ENCODE measurements around the gene FCRL2. TPM values are rescaled to one million over a fixed set of nuclear protein-coding genes. Genes with fewer than 3 reads are reported as not detected.

The FCRL2 gene
- total RNA-seq, 1 experiment from 2014 or later: not detected

DNA sequence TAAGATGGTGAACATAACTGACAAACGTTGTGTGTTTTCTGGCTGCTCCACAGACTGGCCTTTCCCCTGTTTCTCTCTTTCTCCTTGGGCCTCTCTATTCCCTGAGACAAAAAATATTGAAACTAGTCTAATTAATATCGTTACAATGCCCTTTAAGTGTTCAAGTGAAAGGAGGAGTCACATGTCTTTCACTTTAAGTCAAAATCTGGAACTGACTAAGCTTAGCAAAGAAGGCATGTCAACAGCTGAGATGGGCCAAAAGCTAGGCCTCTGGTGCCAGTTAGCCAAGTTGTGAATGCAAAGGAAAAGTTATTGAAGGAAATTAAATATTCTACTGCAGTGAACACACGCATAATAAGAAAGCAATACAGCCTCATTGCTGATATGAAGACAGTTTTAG, 44.2 kb downstream of the FCRL2 start:
- intact Hi-C loops (cut with micrococcal nuclease; ENCODE audit: unreplicated experiment): no loop called here
- CTCF ChIA-PET: no interaction called here
- no peaks in the 10 kb centered on the region for H3K79me2 ChIP-seq (ENCODE audit: low read depth)
- H3K27ac ChIP-seq: no peak overlapping the region
- no peaks in the 10 kb centered on the region for H3K4me1 ChIP-seq (replicated peaks; ENCODE audit: insufficient read depth)
- TF ChIP-seq EZH2 (IDR thresholded peaks at IDR 0.05; ENCODE audit: low read depth): no peak
- no peaks in the 10 kb centered on the region for H3K36me3 ChIP-seq (ENCODE audit: low read depth)
- H3K9me3 ChIP-seq (ENCODE audit: insufficient read depth, low read depth): no peaks in the 10 kb centered on the region
- no peak overlapping the region for H3K4me2 ChIP-seq
- H3K4me3 ChIP-seq: no peak overlapping the region
- no peaks in the 10 kb centered on the region for H4K20me1 ChIP-seq (ENCODE audit: insufficient read depth)
- no peak overlapping the region for H2AFZ ChIP-seq
- H3F3A ChIP-seq (ENCODE audit: insufficient read depth, low read depth): no peaks in the 10 kb centered on the region
- POLR2A ChIA-PET (ENCODE audit: unreplicated experiment): no interaction called here
- 0 out of 2 replicates have a peak, but pooled peaks cover 3% of the 10 kb centered on the region for H3K27me3 ChIP-seq (ENCODE audit: insufficient read depth, low read depth)
- no peak for DNase-seq
- no TSS peak for BruUV-seq (replicated peaks)
- H3K9me2 ChIP-seq (ENCODE audit: insufficient read depth): no peaks in the 10 kb centered on the region

DNA sequence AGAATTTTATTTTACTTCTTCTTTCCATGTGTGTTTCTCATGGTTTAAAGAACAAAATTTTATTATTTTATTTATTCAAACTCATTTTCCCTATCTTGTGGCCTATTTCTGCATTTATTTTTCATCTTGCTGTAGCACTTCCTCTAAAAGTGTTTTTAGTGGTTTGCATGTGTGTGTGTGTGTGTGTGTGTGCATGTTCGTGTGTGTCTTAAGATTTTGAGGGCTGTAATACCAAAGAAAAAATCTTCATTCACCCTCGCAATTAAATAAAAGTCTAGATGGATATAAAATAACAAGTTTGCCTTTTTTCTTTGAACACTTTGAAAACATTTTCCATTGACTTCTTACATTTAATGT, 51.7 kb downstream of the FCRL2 start:
- H3K4me2 ChIP-seq: no peak overlapping the region
- no peaks in the 10 kb centered on the region for H3K9me3 ChIP-seq (ENCODE audit: insufficient read depth, low read depth)
- no peaks in the 10 kb centered on the region for H3K36me3 ChIP-seq (ENCODE audit: low read depth)
- H3K27ac ChIP-seq: no peak overlapping the region
- TF ChIP-seq, protein P1, sequence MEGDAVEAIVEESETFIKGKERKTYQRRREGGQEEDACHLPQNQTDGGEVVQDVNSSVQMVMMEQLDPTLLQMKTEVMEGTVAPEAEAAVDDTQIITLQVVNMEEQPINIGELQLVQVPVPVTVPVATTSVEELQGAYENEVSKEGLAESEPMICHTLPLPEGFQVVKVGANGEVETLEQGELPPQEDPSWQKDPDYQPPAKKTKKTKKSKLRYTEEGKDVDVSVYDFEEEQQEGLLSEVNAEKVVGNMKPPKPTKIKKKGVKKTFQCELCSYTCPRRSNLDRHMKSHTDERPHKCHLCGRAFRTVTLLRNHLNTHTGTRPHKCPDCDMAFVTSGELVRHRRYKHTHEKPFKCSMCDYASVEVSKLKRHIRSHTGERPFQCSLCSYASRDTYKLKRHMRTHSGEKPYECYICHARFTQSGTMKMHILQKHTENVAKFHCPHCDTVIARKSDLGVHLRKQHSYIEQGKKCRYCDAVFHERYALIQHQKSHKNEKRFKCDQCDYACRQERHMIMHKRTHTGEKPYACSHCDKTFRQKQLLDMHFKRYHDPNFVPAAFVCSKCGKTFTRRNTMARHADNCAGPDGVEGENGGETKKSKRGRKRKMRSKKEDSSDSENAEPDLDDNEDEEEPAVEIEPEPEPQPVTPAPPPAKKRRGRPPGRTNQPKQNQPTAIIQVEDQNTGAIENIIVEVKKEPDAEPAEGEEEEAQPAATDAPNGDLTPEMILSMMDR (conservative IDR thresholded peaks at IDR 0.05): no peak
- no peak for TF ChIP-seq EZH2 (IDR thresholded peaks at IDR 0.05; ENCODE audit: low read depth)
- intact Hi-C loops (cut with micrococcal nuclease; ENCODE audit: unreplicated experiment): no loop called here
- no TSS peak for BruUV-seq (replicated peaks)
- ChIA-PET POLR2A (ENCODE audit: unreplicated experiment) (no interaction called here), CTCF (no interaction called here)
- H3K9me2 ChIP-seq (ENCODE audit: insufficient read depth): no peaks in the 10 kb centered on the region
- peaks cover 9% of the 10 kb centered on the region; the same call in 1 of the 2 replicates for H3K27me3 ChIP-seq (ENCODE audit: insufficient read depth, low read depth)
- no peaks in the 10 kb centered on the region for H3K4me1 ChIP-seq (replicated peaks; ENCODE audit: insufficient read depth)
- H4K20me1 ChIP-seq (ENCODE audit: insufficient read depth): no peaks in the 10 kb centered on the region
- no peak for DNase-seq
- H3K79me2 ChIP-seq (ENCODE audit: low read depth): no peaks in the 10 kb centered on the region
- H3K4me3 ChIP-seq: no peak overlapping the region
- no peak overlapping the region for H2AFZ ChIP-seq
- no peaks in the 10 kb centered on the region for H3F3A ChIP-seq (ENCODE audit: insufficient read depth, low read depth)

DNA sequence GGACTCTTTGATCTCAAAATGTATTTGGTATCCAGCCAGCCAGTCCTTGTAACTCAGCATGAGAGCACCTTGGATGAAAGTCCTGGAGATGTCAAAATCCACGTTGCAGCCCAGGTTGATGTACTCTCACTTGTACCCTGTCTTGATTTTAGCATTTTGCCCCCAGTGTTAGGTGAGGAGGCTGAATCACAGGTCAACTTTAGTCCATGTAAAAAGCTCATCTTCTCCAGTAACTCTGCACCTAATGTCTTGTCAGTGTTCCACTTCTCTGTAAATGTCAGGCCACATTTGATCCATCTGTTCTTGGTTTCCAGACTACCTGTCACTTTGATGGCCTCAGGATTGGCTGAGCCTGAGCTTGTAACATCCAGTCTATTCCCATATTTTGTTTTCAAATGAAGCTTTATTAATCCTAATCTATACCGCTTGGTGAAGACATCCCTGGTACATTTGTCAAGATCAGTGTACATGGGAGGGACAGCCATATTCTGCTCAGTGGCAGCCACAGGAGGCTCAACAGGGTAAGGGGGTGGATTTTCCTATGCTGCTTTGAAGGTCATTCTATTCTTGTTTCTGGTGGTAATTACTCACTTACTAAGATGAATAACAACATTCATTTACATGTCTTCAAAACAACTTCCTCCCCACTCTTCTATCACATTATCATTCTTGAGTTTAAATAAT, 52.3 kb downstream of the FCRL2 start:
- Histone ChIP-seq H4K20me1 (ENCODE audit: insufficient read depth) (no peaks in the 10 kb centered on the region), H3K27me3 (ENCODE audit: insufficient read depth, low read depth) (peaks cover 9% of the 10 kb centered on the region; the same call in 1 of the 2 replicates), H3K36me3 (ENCODE audit: low read depth) (no peaks in the 10 kb centered on the region), H3K4me3 (no peak overlapping the region), H3K4me1 (replicated peaks; ENCODE audit: insufficient read depth) (no peaks in the 10 kb centered on the region), H3K4me2 (no peak overlapping the region), H2AFZ (no peak overlapping the region), H3K79me2 (ENCODE audit: low read depth) (no peaks in the 10 kb centered on the region), H3K27ac (no peak overlapping the region), H3K9me2 (ENCODE audit: insufficient read depth) (no peaks in the 10 kb centered on the region), H3F3A (ENCODE audit: insufficient read depth, low read depth) (no peaks in the 10 kb centered on the region), H3K9me3 (ENCODE audit: insufficient read depth, low read depth) (no peaks in the 10 kb centered on the region)
- DNase-seq: no peak
- POLR2A ChIA-PET (ENCODE audit: unreplicated experiment): no interaction called here
- CTCF ChIA-PET: no interaction called here
- TF ChIP-seq, protein P1 (conservative IDR thresholded peaks at IDR 0.05): no peak
- TF ChIP-seq EZH2 (IDR thresholded peaks at IDR 0.05; ENCODE audit: low read depth): no peak
- no TSS peak for BruUV-seq (replicated peaks)
- intact Hi-C loops (cut with micrococcal nuclease; ENCODE audit: unreplicated experiment): no loop called here

DNA sequence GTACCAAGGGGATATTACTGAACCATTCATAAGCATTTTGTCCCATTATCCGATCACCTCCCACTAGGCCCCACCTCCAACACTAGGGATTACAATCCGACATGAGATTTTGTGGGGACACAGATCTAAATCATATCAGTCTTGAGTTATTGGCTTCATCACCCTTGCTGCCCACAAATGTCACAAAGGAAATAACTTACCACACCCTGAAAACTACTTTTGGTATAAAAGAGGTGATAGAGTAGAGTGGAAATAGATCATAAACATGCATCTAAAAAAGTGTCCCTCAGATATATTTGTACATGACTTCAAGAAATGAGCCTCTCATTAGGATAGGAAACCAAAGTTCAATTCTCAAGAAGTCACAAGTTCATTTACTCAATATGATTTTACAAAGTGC, 53.8 kb downstream of the FCRL2 start:
- no peak for TF ChIP-seq EZH2 (IDR thresholded peaks at IDR 0.05; ENCODE audit: low read depth)
- TF ChIP-seq, protein P1 (conservative IDR thresholded peaks at IDR 0.05): no peak
- H3K27me3 ChIP-seq (ENCODE audit: insufficient read depth, low read depth): peaks cover 7% of the 10 kb centered on the region; the same call in 1 of the 2 replicates
- intact Hi-C loops (cut with micrococcal nuclease; ENCODE audit: unreplicated experiment): no loop called here
- CTCF ChIA-PET: no interaction called here
- no peaks in the 10 kb centered on the region for H3K36me3 ChIP-seq (ENCODE audit: low read depth)
- BruUV-seq (replicated peaks): no TSS peak
- DNase-seq: no peak
- no peak overlapping the region for H3K4me3 ChIP-seq
- no peak overlapping the region for H2AFZ ChIP-seq
- H3F3A ChIP-seq (ENCODE audit: insufficient read depth, low read depth): no peaks in the 10 kb centered on the region
- no peaks in the 10 kb centered on the region for H3K79me2 ChIP-seq (ENCODE audit: low read depth)
- no peaks in the 10 kb centered on the region for H4K20me1 ChIP-seq (ENCODE audit: insufficient read depth)
- H3K4me2 ChIP-seq: no peak overlapping the region
- no peaks in the 10 kb centered on the region for H3K4me1 ChIP-seq (replicated peaks; ENCODE audit: insufficient read depth)
- no peaks in the 10 kb centered on the region for H3K9me3 ChIP-seq (ENCODE audit: insufficient read depth, low read depth)
- H3K27ac ChIP-seq: no peak overlapping the region
- POLR2A ChIA-PET (ENCODE audit: unreplicated experiment): no interaction called here
- H3K9me2 ChIP-seq (ENCODE audit: insufficient read depth): no peaks in the 10 kb centered on the region
